ENCODE results near the gene KMO.

- TF ChIP-seq EZH2 (IDR thresholded peaks at IDR 0.05; ENCODE audit: borderline replicate concordance, low read depth, low read length, severe bottlenecking) (no peak), CTCF (IDR thresholded peaks at IDR 0.05; ENCODE audit: extremely low read depth in 1 of 2, insufficient read depth in 1 of 2, low read depth in 1 of 2, low read length in 2 of 2) (no peak), POLR2A (IDR thresholded peaks at IDR 0.05; ENCODE audit: low read depth, low read length) (no peak), FOS (IDR thresholded peaks at IDR 0.05; ENCODE audit: borderline replicate concordance, insufficient read depth, low read length) (no peak), JUN (IDR thresholded peaks at IDR 0.05; ENCODE audit: borderline replicate concordance, insufficient read depth, insufficient read length, low read depth) (no peak), POLR2AphosphoS5 (IDR thresholded peaks at IDR 0.05; ENCODE audit: insufficient read depth, low read depth, low read length) (no peak), MAX (IDR thresholded peaks at IDR 0.05; ENCODE audit: insufficient read depth, insufficient read length) (no peak)
Measured at GRCh38 chr1:241574154-241574553, 42.0 kb downstream of the KMO start.

All from endothelial cell of umbilical vein (primary cell).